ENCODE results near the gene CAMP. TPM values are rescaled to one million over a fixed set of nuclear protein-coding genes. Genes with fewer than 3 reads are reported as not detected.

CAMP gene
- polyA plus RNA-seq, 1 of the 3 experiments (the other 2 are of a cell fraction): not detected

DNA sequence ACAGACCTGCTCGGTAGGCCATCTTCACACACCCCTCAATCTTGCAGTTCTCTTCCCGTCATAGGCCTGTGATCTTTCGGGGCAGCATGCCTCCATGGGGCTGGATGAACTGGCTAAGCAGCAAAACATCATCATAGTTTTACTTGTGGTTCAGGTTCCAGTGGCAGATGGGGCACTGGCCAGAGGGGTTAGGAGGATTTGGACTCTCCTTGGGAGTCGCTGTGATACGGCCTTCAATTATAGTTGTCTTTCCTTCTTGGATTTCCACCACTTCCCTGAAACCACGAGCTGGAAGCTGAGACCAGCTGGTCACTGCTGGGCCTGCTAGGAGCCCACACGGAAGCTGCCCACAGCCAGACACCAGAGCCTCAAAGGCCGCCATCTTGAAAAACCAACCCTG is 33.3 kb downstream of the CAMP start:
- H3K4me3 ChIP-seq (ENCODE audit: low read depth in 2 of 2, low read length in 1 of 2): no peak overlapping the region
- H3K79me2 ChIP-seq (ENCODE audit: insufficient read depth): no peaks in the 10 kb centered on the region
- POLR2A ChIA-PET: no interaction called here
- no peak for DNase-seq
- H3K9me2 ChIP-seq: no peaks in the 10 kb centered on the region
- 93% methylated on average over 5 of the region's 8 CpGs for WGBS (ENCODE audit: low lambda C conversion rate)
- no peaks in the 10 kb centered on the region for H4K20me1 ChIP-seq (ENCODE audit: insufficient read depth)
- CTCF ChIA-PET: interaction anchor here (0.9 to 2.7 kb wide), 3 partner anchors 17 to 179 kb away, joined by 3 to 10 read pairs (median 7); no protein-coding TSS in a partner anchor
- peaks cover 3 to 9% of the 10 kb centered on the region in 2 experiments for H3K36me3 ChIP-seq (replicated peaks in 1 of 2; ENCODE audit: control insufficient read depth in 1 of 2, insufficient read depth in 2 of 2, low read length in 1 of 2)
- no peak overlapping the region for H3K4me2 ChIP-seq
- H3K27me3 ChIP-seq (ENCODE audit: insufficient read depth): no peaks in the 10 kb centered on the region
- no peak overlapping the region for H3K9ac ChIP-seq
- no peak overlapping the region for H3K27ac ChIP-seq (ENCODE audit: low read depth in 2 of 2, low read length in 1 of 2)
- no peaks in the 10 kb centered on the region for H3K4me1 ChIP-seq (ENCODE audit: control insufficient read depth in 1 of 2, insufficient read depth in 2 of 2, low read depth in 1 of 2, low read length in 1 of 2)
- peaks cover 3% of the 10 kb centered on the region for H3F3A ChIP-seq (replicated peaks; ENCODE audit: insufficient read depth)
- H2AFZ ChIP-seq (ENCODE audit: low read depth): no peak overlapping the region
- TF ChIP-seq TEAD4 (IDR thresholded peaks at IDR 0.05; ENCODE audit: borderline replicate concordance, insufficient read depth) (no peak), MEF2A (IDR thresholded peaks at IDR 0.05; ENCODE audit: borderline replicate concordance, low read depth) (no peak), FOXM1 (IDR thresholded peaks at IDR 0.05; ENCODE audit: low read depth) (no peak), PBX3 (IDR thresholded peaks at IDR 0.05) (no peak), CHD2 (IDR thresholded peaks at IDR 0.05; ENCODE audit: low read length, partially characterized antibody) (no peak)
- TF ChIP-seq, protein P1, sequence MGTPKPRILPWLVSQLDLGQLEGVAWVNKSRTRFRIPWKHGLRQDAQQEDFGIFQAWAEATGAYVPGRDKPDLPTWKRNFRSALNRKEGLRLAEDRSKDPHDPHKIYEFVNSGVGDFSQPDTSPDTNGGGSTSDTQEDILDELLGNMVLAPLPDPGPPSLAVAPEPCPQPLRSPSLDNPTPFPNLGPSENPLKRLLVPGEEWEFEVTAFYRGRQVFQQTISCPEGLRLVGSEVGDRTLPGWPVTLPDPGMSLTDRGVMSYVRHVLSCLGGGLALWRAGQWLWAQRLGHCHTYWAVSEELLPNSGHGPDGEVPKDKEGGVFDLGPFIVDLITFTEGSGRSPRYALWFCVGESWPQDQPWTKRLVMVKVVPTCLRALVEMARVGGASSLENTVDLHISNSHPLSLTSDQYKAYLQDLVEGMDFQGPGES (IDR thresholded peaks at IDR 0.05; ENCODE audit: low read depth, low read length): no peak
- TF ChIP-seq, protein P2, sequence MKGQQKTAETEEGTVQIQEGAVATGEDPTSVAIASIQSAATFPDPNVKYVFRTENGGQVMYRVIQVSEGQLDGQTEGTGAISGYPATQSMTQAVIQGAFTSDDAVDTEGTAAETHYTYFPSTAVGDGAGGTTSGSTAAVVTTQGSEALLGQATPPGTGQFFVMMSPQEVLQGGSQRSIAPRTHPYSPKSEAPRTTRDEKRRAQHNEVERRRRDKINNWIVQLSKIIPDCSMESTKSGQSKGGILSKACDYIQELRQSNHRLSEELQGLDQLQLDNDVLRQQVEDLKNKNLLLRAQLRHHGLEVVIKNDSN (IDR thresholded peaks at IDR 0.05; ENCODE audit: borderline replicate concordance, low read depth): no peak
- H3K9me3 ChIP-seq: no peaks in the 10 kb centered on the region

GRCh38 chr3:48258530-48258929 is 35.2 kb downstream of the CAMP start:
- Histone ChIP-seq H3K9ac (no peak overlapping the region), H3F3A (replicated peaks; ENCODE audit: insufficient read depth) (peaks cover 3% of the 10 kb centered on the region), H2AFZ (ENCODE audit: low read depth) (no peak overlapping the region), H3K4me1 (ENCODE audit: control insufficient read depth in 1 of 2, insufficient read depth in 2 of 2, low read depth in 1 of 2, low read length in 1 of 2) (no peaks in the 10 kb centered on the region), H3K4me3 (ENCODE audit: low read depth in 2 of 2, low read length in 1 of 2) (no peak overlapping the region), H3K9me2 (no peaks in the 10 kb centered on the region), H4K20me1 (ENCODE audit: insufficient read depth) (no peaks in the 10 kb centered on the region), H3K27me3 (ENCODE audit: insufficient read depth) (no peaks in the 10 kb centered on the region), H3K9me3 (no peaks in the 10 kb centered on the region), H3K79me2 (ENCODE audit: insufficient read depth) (no peaks in the 10 kb centered on the region), H3K27ac (ENCODE audit: low read depth in 2 of 2, low read length in 1 of 2) (no peak overlapping the region), H3K36me3 (replicated peaks in 1 of 2; ENCODE audit: control insufficient read depth in 1 of 2, insufficient read depth in 2 of 2, low read length in 1 of 2) (peaks cover 9% of the 10 kb centered on the region in 2 experiments), H3K4me2 (no peak overlapping the region)
- no peak for DNase-seq
- no peak for TF ChIP-seq FOXM1 (IDR thresholded peaks at IDR 0.05; ENCODE audit: low read depth)
- no peak for TF ChIP-seq MEF2A (IDR thresholded peaks at IDR 0.05; ENCODE audit: borderline replicate concordance, low read depth)
- TF ChIP-seq CHD2 (IDR thresholded peaks at IDR 0.05; ENCODE audit: low read length, partially characterized antibody): no peak
- no peak for TF ChIP-seq MXI1 (IDR thresholded peaks at IDR 0.05; ENCODE audit: low read depth, low read length)
- no peak for TF ChIP-seq FOXJ3 (CRISPR knock-in tag; IDR thresholded peaks at IDR 0.05)
- no peak for TF ChIP-seq RXRA (IDR thresholded peaks at IDR 0.05; ENCODE audit: borderline replicate concordance, low read depth)
- TF ChIP-seq RAD21 (IDR thresholded peaks at IDR 0.05; ENCODE audit: low read length): no peak
- no peak for TF ChIP-seq FOSL2 (IDR thresholded peaks at IDR 0.05; ENCODE audit: borderline replicate concordance, low read depth)
- no peak for TF ChIP-seq TEAD4 (IDR thresholded peaks at IDR 0.05; ENCODE audit: borderline replicate concordance, insufficient read depth)
- CTCF ChIA-PET: interaction anchor here (0.9 kb wide), 1 partner anchor 11 kb away, joined by 5 read pairs; no protein-coding TSS in a partner anchor
- POLR2A ChIA-PET: no interaction called here
- 100% methylated on average over 1 of the region's 1 CpG for WGBS (ENCODE audit: low lambda C conversion rate)

Data from SK-N-SH (cell line).